Neural cell (in vitro differentiated cells): ENCODE results near the gene PIP4K2C.

Experiments used
- CTCF ChIP-seq: fragments of 450-650 bp; IDR thresholded peaks from 2 replicates; pipeline ENCODE4 v1.5.1; 2014; ENCODE audit warnings: antibody characterized with exemption, mild to moderate bottlenecking, moderate library complexity; ENCODE audit not compliant: poor library complexity, severe bottlenecking
- EP300 ChIP-seq: fragments of 450-650 bp; conservative IDR thresholded peaks from 2 replicates; pipeline ENCODE4 v1.6.1; 2014; ENCODE audit warnings: antibody characterized with exemption, mild to moderate bottlenecking, moderate library complexity; ENCODE audit not compliant: poor library complexity, severe bottlenecking
- EZH2 ChIP-seq: fragments of 200-600, 300-800 bp; shearing (Covaris generic), sonication (generic); IDR thresholded peaks from 2 replicates; pipeline ENCODE4 v1.6.1; 2014; ENCODE audit warnings: antibody characterized with exemption, low read length, borderline replicate concordance, mild to moderate bottlenecking; ENCODE audit not compliant: insufficient read depth, poor library complexity, severe bottlenecking
- MXI1 ChIP-seq: fragments of 450-650 bp; conservative IDR thresholded peaks from 2 replicates; pipeline ENCODE4 v1.6.1; 2014; ENCODE audit warnings: antibody characterized with exemption, mild to moderate bottlenecking; ENCODE audit not compliant: poor library complexity, severe bottlenecking
- POLR2AphosphoS5 ChIP-seq: IDR thresholded peaks from 2 replicates; pipeline ENCODE4 v1.6.1; 2012
- RAD21 ChIP-seq: fragments of 450-650 bp; conservative IDR thresholded peaks from 2 replicates; pipeline ENCODE4 v1.6.1; 2014; ENCODE audit warnings: antibody characterized with exemption, mild to moderate bottlenecking, moderate library complexity
- REST ChIP-seq: IDR thresholded peaks from 2 replicates; pipeline ENCODE4 v1.6.1; 2012; ENCODE audit warnings: borderline replicate concordance
- SMC3 ChIP-seq: fragments of 450-650 bp; conservative IDR thresholded peaks from 2 replicates; pipeline ENCODE4 v1.6.1; 2014; ENCODE audit warnings: antibody characterized with exemption, mild to moderate bottlenecking, moderate library complexity; ENCODE audit not compliant: poor library complexity
- TAF1 ChIP-seq: IDR thresholded peaks from 2 replicates; pipeline ENCODE4 v1.6.1; 2012; ENCODE audit warnings: low read depth

- TF ChIP-seq CTCF (no peak), EZH2 (no peak), EP300 (no peak), TAF1 (no peak), RAD21 (no peak), POLR2AphosphoS5 (no peak), SMC3 (no peak), REST (no peak), MXI1 (no peak)
These were observed 19.0 kb downstream of the PIP4K2C start for GRCh38 chr12:57609781-57610553.
